Fibroblast of pulmonary artery (primary cell): Measurements from ENCODE around the gene DDX10.
"Not testable (repeated sequence)": the region's sequence is repeated elsewhere in the genome, so short reads cannot be mapped to it uniquely, and the experiment has no call there.

Experiments used
- DNase-seq: peaks from one replicate; pipeline ENCODE4 v3.0.0-alpha.2; 2010; ENCODE audit warnings: low read depth
- H3K4me3 ChIP-seq: replicated peaks from 2 replicates; pipeline ENCODE4 v1.5.1; 2011; ENCODE audit warnings: low read depth, mild to moderate bottlenecking, control low read depth, low read length, moderate library complexity
- TF ChIP-seq, protein P1 (sequence below): IDR thresholded peaks from 2 replicates; pipeline ENCODE4 v1.5.1; 2011; ENCODE audit warnings: mild to moderate bottlenecking, control low read depth, low read length, inconsistent platforms; ENCODE audit errors: missing control alignments

Gene DDX10

GRCh38 chr11:108734956-108735559, 70.2 kb downstream of the DDX10 start:
- TF ChIP-seq, protein P1, sequence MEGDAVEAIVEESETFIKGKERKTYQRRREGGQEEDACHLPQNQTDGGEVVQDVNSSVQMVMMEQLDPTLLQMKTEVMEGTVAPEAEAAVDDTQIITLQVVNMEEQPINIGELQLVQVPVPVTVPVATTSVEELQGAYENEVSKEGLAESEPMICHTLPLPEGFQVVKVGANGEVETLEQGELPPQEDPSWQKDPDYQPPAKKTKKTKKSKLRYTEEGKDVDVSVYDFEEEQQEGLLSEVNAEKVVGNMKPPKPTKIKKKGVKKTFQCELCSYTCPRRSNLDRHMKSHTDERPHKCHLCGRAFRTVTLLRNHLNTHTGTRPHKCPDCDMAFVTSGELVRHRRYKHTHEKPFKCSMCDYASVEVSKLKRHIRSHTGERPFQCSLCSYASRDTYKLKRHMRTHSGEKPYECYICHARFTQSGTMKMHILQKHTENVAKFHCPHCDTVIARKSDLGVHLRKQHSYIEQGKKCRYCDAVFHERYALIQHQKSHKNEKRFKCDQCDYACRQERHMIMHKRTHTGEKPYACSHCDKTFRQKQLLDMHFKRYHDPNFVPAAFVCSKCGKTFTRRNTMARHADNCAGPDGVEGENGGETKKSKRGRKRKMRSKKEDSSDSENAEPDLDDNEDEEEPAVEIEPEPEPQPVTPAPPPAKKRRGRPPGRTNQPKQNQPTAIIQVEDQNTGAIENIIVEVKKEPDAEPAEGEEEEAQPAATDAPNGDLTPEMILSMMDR = peak; percentile 49
- H3K4me3 ChIP-seq = no peak overlapping the region
- peak; percentile 33 for DNase-seq

GRCh38 chr11:108740132-108740531, 75.3 kb downstream of the DDX10 start:
- DNase-seq, H3K4me3 ChIP-seq: not testable (repeated sequence)

DNA sequence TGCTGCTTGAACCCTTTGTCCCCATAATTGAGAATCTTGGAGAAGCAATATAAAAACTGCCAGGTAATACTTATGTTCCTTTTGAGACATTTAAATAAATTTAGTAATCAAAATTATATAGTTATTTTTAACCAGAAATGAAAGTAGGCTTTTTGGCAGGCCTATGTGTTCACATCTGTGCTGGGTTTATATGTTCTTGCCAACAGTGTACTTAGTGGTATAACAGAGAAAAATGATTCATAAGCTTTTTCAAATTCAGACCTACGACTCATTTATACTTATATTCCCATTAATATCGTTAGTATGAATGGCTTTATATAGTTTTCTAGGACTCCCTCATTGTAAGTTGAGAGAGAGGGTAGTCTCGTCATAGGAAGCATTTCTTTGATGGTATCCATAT, 79.0 kb downstream of the DDX10 start:
- DNase-seq = no peak
- TF ChIP-seq, protein P1 = no peak
- H3K4me3 ChIP-seq = no peak overlapping the region

GRCh38 chr11:108748968-108749367, 84.1 kb downstream of the DDX10 start:
- no peak overlapping the region for H3K4me3 ChIP-seq
- no peak for DNase-seq
- TF ChIP-seq, protein P1 = no peak

GRCh38 chr11:108751444-108751843, 86.6 kb downstream of the DDX10 start:
- no peak for DNase-seq
- TF ChIP-seq, protein P1 = no peak

GRCh38 chr11:108752297-108752751, 87.5 kb downstream of the DDX10 start:
- no peak overlapping the region for H3K4me3 ChIP-seq
- no peak for DNase-seq
- TF ChIP-seq, protein P1 = no peak

More at GRCh38 chr11:108751444-108751843, 86.6 kb downstream of the DDX10 start:
- no peak overlapping the region for H3K4me3 ChIP-seq

- DNase-seq = peak; percentile 42
Observed at GRCh38 chr11:108754901-108755625, 90.2 kb downstream of the DDX10 start.

More at GRCh38 chr11:108754901-108755625, 90.2 kb downstream of the DDX10 start:
- no peak overlapping the region for H3K4me3 ChIP-seq
- TF ChIP-seq, protein P1 = no peak
